ENCODE data around the gene SARDH. TPM values are rescaled to one million over a fixed set of nuclear protein-coding genes. Genes with fewer than 3 reads are reported as not detected.
A peak's percentile ranks its signal among the peaks of the same experiment; 100 is the strongest.

The SARDH gene
- total RNA-seq, 1 donor from 2014 or later = 12.9 TPM

DNA sequence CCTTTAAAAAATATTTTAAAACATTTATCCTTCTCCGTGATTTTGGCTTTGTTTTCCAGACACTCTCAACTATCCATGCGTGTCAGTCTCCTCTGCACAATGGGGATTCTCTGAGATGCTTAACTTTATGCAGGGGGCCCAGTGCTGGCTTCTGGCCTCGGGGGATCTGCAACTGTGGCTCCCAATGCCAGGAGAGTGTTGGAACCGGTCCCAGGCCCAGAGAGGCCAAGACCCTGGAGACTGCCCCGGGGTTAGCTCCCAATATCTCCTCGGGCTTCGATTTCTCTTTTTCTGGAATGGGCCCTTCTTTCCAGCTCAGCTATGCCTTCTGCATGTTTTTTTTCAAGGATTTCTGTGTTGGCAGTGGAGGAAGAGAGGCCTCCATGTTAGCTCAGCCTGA lies 20.1 kb upstream of the SARDH start:
- peaks cover 16% of the 10 kb centered on the region for H3K36me3 Mint-ChIP-seq
- DNase-seq (ENCODE audit: low spot score in 2 of 2, unreplicated experiment in 2 of 2) = no peak
- TF ChIP-seq, protein P1, sequence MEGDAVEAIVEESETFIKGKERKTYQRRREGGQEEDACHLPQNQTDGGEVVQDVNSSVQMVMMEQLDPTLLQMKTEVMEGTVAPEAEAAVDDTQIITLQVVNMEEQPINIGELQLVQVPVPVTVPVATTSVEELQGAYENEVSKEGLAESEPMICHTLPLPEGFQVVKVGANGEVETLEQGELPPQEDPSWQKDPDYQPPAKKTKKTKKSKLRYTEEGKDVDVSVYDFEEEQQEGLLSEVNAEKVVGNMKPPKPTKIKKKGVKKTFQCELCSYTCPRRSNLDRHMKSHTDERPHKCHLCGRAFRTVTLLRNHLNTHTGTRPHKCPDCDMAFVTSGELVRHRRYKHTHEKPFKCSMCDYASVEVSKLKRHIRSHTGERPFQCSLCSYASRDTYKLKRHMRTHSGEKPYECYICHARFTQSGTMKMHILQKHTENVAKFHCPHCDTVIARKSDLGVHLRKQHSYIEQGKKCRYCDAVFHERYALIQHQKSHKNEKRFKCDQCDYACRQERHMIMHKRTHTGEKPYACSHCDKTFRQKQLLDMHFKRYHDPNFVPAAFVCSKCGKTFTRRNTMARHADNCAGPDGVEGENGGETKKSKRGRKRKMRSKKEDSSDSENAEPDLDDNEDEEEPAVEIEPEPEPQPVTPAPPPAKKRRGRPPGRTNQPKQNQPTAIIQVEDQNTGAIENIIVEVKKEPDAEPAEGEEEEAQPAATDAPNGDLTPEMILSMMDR (IDR thresholded peaks at IDR 0.05; ENCODE audit: unreplicated experiment) = no peak
- H3K4me3 Mint-ChIP-seq = no peak overlapping the region
- H3K27me3 Mint-ChIP-seq (ENCODE audit: low read depth) = no peaks in the 10 kb centered on the region
- H3K27ac Mint-ChIP-seq = no peak overlapping the region
- peaks cover 11% of the 10 kb centered on the region for H3K4me1 Mint-ChIP-seq
- peaks cover 20% of the 10 kb centered on the region for H3K9me3 Mint-ChIP-seq

DNA sequence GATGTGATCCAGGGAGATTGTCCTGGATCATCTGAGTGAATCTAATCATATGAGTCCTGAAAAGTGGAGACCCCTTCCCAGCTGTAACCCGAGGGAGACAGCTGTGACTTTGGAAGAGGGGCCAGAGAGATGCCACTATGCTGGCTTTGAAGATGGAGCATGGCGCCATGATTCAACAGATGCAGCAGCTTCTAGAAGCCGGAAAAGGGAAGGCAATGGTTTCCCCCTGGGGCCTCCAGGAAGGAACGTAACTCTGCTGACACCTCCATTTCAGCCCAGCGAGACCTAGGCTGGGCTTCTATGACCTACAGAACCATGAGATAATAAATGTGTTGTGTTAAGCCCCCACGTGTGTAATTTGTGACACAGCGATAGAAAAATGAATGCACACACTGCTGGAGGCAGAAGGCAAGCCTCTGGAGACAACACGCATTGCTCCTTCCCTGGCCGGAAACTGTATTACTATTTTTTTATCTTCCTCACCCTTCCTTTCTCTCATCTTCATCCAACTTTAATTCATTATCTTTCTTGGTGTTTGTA lies 16.6 kb upstream of the SARDH start:
- peaks cover 43% of the 10 kb centered on the region for H3K9me3 Mint-ChIP-seq
- H3K27ac Mint-ChIP-seq = peak overlapping the region; percentile 88
- H3K36me3 Mint-ChIP-seq = peaks cover 12% of the 10 kb centered on the region
- peaks cover 11% of the 10 kb centered on the region for H3K4me1 Mint-ChIP-seq
- DNase-seq (ENCODE audit: low spot score in 2 of 2, unreplicated experiment in 2 of 2) = no peak
- TF ChIP-seq, protein P1 (IDR thresholded peaks at IDR 0.05; ENCODE audit: unreplicated experiment) = no peak
- H3K4me3 Mint-ChIP-seq = no peak overlapping the region
- no peaks in the 10 kb centered on the region for H3K27me3 Mint-ChIP-seq (ENCODE audit: low read depth)

DNA sequence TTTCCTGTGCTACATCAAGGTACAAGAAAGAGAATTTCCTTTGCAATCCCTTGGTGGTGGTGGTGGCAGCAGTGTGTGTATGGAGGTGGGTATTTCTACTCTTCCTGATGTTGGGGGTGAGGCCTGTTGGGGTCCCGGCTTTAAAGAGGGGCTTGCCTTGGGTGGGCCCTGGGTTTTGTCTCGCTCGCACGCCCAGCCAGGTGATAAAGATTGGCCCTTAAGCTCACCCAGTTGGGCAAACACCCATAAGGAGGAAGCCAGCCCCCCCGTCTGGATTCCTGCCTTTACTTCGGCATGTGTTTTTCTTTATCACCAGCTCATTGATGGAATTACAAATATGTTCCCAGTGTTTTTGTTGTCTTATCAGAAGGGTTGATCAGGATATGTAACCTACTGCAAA lies 16.0 kb upstream of the SARDH start:
- H3K27me3 Mint-ChIP-seq (ENCODE audit: low read depth) = no peaks in the 10 kb centered on the region
- peaks cover 11% of the 10 kb centered on the region for H3K4me1 Mint-ChIP-seq
- no peak overlapping the region for H3K27ac Mint-ChIP-seq
- DNase-seq (ENCODE audit: low spot score in 2 of 2, unreplicated experiment in 2 of 2) = no peak
- peaks cover 49% of the 10 kb centered on the region for H3K9me3 Mint-ChIP-seq
- no peak overlapping the region for H3K4me3 Mint-ChIP-seq
- peaks cover 10% of the 10 kb centered on the region for H3K36me3 Mint-ChIP-seq
- TF ChIP-seq, protein P1 (IDR thresholded peaks at IDR 0.05; ENCODE audit: unreplicated experiment) = no peak

DNA sequence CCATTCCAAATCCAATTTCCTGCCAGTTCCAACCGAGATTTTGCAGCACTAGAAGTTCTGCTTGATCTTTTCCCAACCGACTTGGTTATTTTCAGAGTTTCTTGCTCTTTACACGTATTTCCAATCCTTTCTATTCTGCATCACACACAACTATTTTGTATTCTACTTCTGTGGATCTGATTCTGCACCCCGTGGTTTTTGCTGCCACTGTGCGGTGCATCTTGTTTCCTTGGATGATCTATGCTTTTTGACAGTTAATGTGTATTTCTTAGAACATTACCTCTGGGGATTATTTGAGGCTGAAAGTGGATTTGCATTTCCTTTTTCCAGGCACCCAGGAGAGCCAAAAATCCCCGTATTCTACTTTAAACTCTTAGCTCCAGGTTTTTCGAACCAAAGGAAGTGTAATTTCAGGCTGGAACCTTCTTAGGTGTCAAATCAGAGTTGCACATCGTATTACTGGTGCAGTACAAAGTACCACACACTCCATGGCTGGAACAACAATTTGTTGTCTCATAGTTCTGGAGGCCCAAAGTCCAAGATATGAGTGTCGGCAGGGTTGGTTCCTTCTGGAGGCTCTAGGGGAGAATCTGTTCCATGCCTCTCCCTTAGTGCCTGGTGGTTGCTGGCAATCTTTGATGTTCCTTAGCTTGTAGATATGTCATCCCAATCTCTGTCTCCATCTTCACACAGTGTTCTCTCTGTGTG lies 14.7 kb upstream of the SARDH start:
- Mint-ChIP-seq H3K27ac (no peak overlapping the region), H3K9me3 (peaks cover 57% of the 10 kb centered on the region), H3K27me3 (ENCODE audit: low read depth) (no peaks in the 10 kb centered on the region), H3K36me3 (peaks cover 5% of the 10 kb centered on the region), H3K4me3 (no peak overlapping the region), H3K4me1 (peaks cover 11% of the 10 kb centered on the region)
- TF ChIP-seq, protein P1 (IDR thresholded peaks at IDR 0.05; ENCODE audit: unreplicated experiment) = no peak
- no peak for DNase-seq (ENCODE audit: low spot score in 2 of 2, unreplicated experiment in 2 of 2)

DNA sequence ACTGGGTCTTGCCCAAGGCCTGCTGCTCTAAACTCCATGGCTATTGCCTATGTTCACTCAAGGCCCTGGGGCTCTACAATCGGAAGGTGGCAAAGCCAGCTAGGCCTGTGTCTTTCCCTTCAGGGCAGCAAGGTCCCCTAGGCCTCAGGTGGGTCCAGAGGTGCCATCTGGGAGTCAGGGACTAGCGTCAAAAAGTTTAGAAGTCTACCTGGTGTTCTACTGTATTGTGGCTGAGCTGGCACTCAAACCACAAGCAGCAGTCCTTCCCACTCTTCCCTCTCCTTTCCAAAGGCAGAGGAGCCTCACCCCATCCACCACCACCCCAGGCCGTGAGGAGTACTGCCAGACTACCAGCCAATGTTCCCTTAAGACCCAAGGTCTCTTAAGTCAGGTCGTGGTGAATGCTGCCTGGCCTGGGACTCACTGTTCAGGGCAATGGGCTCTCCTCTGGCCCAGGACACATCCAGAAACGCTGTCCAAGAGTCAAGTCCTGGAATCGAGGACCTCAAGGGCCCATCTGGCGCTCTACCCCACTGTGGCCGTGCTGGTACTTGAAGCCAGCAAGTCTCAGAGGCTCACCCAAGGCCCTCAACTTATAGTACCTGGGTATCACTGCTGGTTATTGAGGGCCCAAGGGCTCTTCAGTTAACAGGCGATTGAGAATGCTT lies 13.0 kb upstream of the SARDH start:
- H3K36me3 Mint-ChIP-seq = no peaks in the 10 kb centered on the region
- H3K27me3 Mint-ChIP-seq (ENCODE audit: low read depth) = no peaks in the 10 kb centered on the region
- no peak overlapping the region for H3K4me3 Mint-ChIP-seq
- peaks cover 72% of the 10 kb centered on the region for H3K9me3 Mint-ChIP-seq
- TF ChIP-seq, protein P1 (IDR thresholded peaks at IDR 0.05; ENCODE audit: unreplicated experiment) = no peak
- DNase-seq (ENCODE audit: low spot score in 2 of 2, unreplicated experiment in 2 of 2) = no peak
- peaks cover 11% of the 10 kb centered on the region for H3K4me1 Mint-ChIP-seq
- no peak overlapping the region for H3K27ac Mint-ChIP-seq

Measured in mesothelial cell of epicardium (in vitro differentiated cells).